ENCODE results near the gene TESK2. TPM values are rescaled to one million over a fixed set of nuclear protein-coding genes. Genes with fewer than 3 reads are reported as not detected.

Gene TESK2
- total RNA-seq, 1 experiment from 2014 or later, result 5.0 TPM

DNA sequence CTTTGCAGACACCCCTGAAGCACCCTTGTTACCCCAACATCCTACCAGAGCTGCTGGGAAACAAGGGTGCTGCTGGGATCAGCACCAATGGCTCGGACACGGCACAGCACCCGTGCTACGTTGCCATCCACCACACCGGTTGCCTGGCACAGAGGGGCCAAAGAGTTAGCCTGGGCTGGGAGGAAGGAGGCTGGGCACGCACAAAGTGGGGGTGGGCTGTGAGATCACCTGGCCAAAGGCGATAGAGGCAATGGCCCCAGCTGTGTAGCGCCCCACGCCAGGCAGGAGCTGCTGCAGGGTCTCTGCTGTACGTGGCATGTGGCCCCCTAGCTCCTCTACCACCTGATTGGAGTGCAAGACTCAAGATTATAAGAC is 158.6 kb downstream of the TESK2 start (continued):
- TF ChIP-seq, protein P1, sequence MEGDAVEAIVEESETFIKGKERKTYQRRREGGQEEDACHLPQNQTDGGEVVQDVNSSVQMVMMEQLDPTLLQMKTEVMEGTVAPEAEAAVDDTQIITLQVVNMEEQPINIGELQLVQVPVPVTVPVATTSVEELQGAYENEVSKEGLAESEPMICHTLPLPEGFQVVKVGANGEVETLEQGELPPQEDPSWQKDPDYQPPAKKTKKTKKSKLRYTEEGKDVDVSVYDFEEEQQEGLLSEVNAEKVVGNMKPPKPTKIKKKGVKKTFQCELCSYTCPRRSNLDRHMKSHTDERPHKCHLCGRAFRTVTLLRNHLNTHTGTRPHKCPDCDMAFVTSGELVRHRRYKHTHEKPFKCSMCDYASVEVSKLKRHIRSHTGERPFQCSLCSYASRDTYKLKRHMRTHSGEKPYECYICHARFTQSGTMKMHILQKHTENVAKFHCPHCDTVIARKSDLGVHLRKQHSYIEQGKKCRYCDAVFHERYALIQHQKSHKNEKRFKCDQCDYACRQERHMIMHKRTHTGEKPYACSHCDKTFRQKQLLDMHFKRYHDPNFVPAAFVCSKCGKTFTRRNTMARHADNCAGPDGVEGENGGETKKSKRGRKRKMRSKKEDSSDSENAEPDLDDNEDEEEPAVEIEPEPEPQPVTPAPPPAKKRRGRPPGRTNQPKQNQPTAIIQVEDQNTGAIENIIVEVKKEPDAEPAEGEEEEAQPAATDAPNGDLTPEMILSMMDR (IDR thresholded peaks at IDR 0.05 in 2 of 3, conservative IDR thresholded peaks at IDR 0.05 in 1 of 3; ENCODE audit: borderline replicate concordance in 1 of 3, insufficient read depth in 1 of 3, low read depth in 2 of 3, low read length in 2 of 3), result no peak
- TF ChIP-seq, protein P2, sequence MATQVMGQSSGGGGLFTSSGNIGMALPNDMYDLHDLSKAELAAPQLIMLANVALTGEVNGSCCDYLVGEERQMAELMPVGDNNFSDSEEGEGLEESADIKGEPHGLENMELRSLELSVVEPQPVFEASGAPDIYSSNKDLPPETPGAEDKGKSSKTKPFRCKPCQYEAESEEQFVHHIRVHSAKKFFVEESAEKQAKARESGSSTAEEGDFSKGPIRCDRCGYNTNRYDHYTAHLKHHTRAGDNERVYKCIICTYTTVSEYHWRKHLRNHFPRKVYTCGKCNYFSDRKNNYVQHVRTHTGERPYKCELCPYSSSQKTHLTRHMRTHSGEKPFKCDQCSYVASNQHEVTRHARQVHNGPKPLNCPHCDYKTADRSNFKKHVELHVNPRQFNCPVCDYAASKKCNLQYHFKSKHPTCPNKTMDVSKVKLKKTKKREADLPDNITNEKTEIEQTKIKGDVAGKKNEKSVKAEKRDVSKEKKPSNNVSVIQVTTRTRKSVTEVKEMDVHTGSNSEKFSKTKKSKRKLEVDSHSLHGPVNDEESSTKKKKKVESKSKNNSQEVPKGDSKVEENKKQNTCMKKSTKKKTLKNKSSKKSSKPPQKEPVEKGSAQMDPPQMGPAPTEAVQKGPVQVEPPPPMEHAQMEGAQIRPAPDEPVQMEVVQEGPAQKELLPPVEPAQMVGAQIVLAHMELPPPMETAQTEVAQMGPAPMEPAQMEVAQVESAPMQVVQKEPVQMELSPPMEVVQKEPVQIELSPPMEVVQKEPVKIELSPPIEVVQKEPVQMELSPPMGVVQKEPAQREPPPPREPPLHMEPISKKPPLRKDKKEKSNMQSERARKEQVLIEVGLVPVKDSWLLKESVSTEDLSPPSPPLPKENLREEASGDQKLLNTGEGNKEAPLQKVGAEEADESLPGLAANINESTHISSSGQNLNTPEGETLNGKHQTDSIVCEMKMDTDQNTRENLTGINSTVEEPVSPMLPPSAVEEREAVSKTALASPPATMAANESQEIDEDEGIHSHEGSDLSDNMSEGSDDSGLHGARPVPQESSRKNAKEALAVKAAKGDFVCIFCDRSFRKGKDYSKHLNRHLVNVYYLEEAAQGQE (IDR thresholded peaks at IDR 0.05; ENCODE audit: low read depth), result no peak
- TF ChIP-seq ELF1 (IDR thresholded peaks at IDR 0.05; ENCODE audit: borderline replicate concordance, low read depth), result no peak
- no peak for TF ChIP-seq EZH2 (IDR thresholded peaks at IDR 0.05)
- TF ChIP-seq, protein P3, sequence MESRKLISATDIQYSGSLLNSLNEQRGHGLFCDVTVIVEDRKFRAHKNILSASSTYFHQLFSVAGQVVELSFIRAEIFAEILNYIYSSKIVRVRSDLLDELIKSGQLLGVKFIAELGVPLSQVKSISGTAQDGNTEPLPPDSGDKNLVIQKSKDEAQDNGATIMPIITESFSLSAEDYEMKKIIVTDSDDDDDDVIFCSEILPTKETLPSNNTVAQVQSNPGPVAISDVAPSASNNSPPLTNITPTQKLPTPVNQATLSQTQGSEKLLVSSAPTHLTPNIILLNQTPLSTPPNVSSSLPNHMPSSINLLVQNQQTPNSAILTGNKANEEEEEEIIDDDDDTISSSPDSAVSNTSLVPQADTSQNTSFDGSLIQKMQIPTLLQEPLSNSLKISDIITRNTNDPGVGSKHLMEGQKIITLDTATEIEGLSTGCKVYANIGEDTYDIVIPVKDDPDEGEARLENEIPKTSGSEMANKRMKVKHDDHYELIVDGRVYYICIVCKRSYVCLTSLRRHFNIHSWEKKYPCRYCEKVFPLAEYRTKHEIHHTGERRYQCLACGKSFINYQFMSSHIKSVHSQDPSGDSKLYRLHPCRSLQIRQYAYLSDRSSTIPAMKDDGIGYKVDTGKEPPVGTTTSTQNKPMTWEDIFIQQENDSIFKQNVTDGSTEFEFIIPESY (IDR thresholded peaks at IDR 0.05; ENCODE audit: extremely low read depth, insufficient replicate concordance, low read length), result no peak
- no peak for TF ChIP-seq CEBPB (IDR thresholded peaks at IDR 0.05; ENCODE audit: low read depth)
- no peak for TF ChIP-seq ZFX (IDR thresholded peaks at IDR 0.05)
